Lower leg skin (tissue), 3 donors: ENCODE measurements around the gene ZNF283.

Experiments
- CTCF ChIP-seq, 3 donors: fragments of 450-650 bp; IDR thresholded peaks; one replicate each; pipeline ENCODE4 v1.5.1; 2016; ENCODE audit warnings: antibody characterized with exemption in 3 of 3, mild to moderate bottlenecking in 3 of 3, moderate library complexity in 2 of 3
- POLR2A ChIP-seq, 2 donors: fragments of 450-650 bp; IDR thresholded peaks; one replicate each; pipeline ENCODE4 v1.6.1; 2016 to 2017; ENCODE audit warnings: antibody characterized with exemption in 2 of 2, mild to moderate bottlenecking in 1 of 2, moderate library complexity in 1 of 2

GRCh38 chr19:43782689-43783231 lies 44.4 kb upstream of the ZNF283 start:
- TF ChIP-seq CTCF (IDR thresholded peaks at IDR 0.05) (no peak), POLR2A (IDR thresholded peaks at IDR 0.05) (no peak)
